Adrenal gland (tissue), 12 donors: ENCODE data around the gene HNRNPUL1. TPM values are rescaled to one million over a fixed set of nuclear protein-coding genes. Genes with fewer than 3 reads are reported as not detected.

Source experiments
- DNase-seq, 7 donors: peaks; one replicate each; pipeline ENCODE4 v3.0.0-alpha.2; 2019 to 2020
- H3K27ac ChIP-seq, 5 donors: fragments of 200-600 bp; sonication (generic) in 4 of 5; 1 replicate in 3 of 5; 2 replicates in 2 of 5; pipeline versions ENCODE4 v1.5.1 to v1.8.0; 2016 to 2020; ENCODE audit warnings: mild to moderate bottlenecking in 1 of 5
- H3K27me3 ChIP-seq: fragments of 200-600 bp; 2 replicates; pipeline ENCODE4 v1.8.0; 2021
- H3K36me3 ChIP-seq, 2 donors: fragments of 200-600 bp; replicated peaks in 1 of 2; 1 replicate in 1 of 2; 2 replicates in 1 of 2; pipeline versions ENCODE4 v1.5.1 to v1.8.0; 2018 to 2022
- H3K4me1 ChIP-seq, 2 donors: fragments of 200-600 bp; replicated peaks in 1 of 2; 1 replicate in 1 of 2; 2 replicates in 1 of 2; pipeline versions ENCODE4 v1.5.1 to v1.8.0; 2018 to 2021
- H3K4me3 ChIP-seq, 4 donors: fragments of 200-600 bp; sonication (generic) in 3 of 4; one replicate each; pipeline ENCODE4 v1.5.1; 2016 to 2018
- H3K9me3 ChIP-seq, 3 donors: fragments of 200-600 bp; sonication (generic) in 1 of 3; replicated peaks in 1 of 3; 1 replicate in 2 of 3; 2 replicates in 1 of 3; pipeline versions ENCODE4 v1.5.1 to v1.8.0; 2016 to 2021
- POLR2A ChIP-seq, 2 donors: fragments of 450-650 bp; IDR thresholded peaks; one replicate each; pipeline ENCODE4 v1.6.1; 2017; ENCODE audit warnings: antibody characterized with exemption in 2 of 2, mild to moderate bottlenecking in 2 of 2, moderate library complexity in 1 of 2
- WGBS, 4 donors: extraction: QIAGEN DNeasy Blood & Tissue Kit in 2 of 4; methylation state at CpG; one replicate each; pipeline versions ENCODE4 v1.1.5 to v1.1.7; 2013 to 2017; 5-methylcytosine and 5-hydroxymethylcytosine counted together
- intact Hi-C, 2 donors: fragments of 100-400 bp; cut with DNase I; formaldehyde crosslinking; loops; one replicate each; pipeline versions ENCODE4 v1.14.1 to v1.15.0; 2022 to 2023
- polyA plus RNA-seq, 3 donors: library from polyadenylated mRNA; stranded (reverse); fragments of 200-250 nt in 2 of 3; fragments of 350-450 nt in 1 of 3; fragmentation: Illumina TruSeq in 1 of 3; extraction: RNeasy Lipid Tissue Mini Kit (QIAGEN cat#74804) in 1 of 3; gene quantifications; one replicate each; pipeline ENCODE4 v1.2.3, GENCODE V29; 2013 to 2014
- total RNA-seq, 9 donors: library from RNA; depleted of rRNA in 4 of 9; stranded (reverse); fragments of >200 nt in 4 of 9; fragments of 120-200 nt in 1 of 9; fragmentation: NEBNext Ultra II Directional in 1 of 9; extraction: Animal tissue kit (Norgen Biotek cat#: 25700) in 1 of 9; gene quantifications; one replicate each; pipeline versions ENCODE4 v1.1.0 to v1.2.4, GENCODE V29; 2013 to 2023
- TF ChIP-seq, protein P1 (sequence below), 6 experiments: fragments of 450-650 bp in 4 of 6; fragments of 200-600 bp in 2 of 6; sonication (generic) in 1 of 6; IDR thresholded peaks; 1 replicate in 5 of 6; 2 replicates in 1 of 6; pipeline versions ENCODE4 v1.5.1 to v1.8.0; 2016 to 2021; ENCODE audit warnings: antibody characterized with exemption in 6 of 6, mild to moderate bottlenecking in 2 of 6, moderate library complexity in 1 of 6
- donor health status: healthy with polysubstance abuse.
- donor health status: Bipolar disorder and iron deficiency.
- donor health status: DM: yes; HTN: yes; CAD: no.
- donor health status: DM: no; HTN: no; CAD: no.
- donor health status: DM: no; HTN: no; CAD: no.
- donor health status: DM: yes; HTN: yes; CAD: no.

HNRNPUL1 gene
- total and polyA plus RNA-seq, 12 donors = 55.8 to 175 (median 142) TPM

DNA sequence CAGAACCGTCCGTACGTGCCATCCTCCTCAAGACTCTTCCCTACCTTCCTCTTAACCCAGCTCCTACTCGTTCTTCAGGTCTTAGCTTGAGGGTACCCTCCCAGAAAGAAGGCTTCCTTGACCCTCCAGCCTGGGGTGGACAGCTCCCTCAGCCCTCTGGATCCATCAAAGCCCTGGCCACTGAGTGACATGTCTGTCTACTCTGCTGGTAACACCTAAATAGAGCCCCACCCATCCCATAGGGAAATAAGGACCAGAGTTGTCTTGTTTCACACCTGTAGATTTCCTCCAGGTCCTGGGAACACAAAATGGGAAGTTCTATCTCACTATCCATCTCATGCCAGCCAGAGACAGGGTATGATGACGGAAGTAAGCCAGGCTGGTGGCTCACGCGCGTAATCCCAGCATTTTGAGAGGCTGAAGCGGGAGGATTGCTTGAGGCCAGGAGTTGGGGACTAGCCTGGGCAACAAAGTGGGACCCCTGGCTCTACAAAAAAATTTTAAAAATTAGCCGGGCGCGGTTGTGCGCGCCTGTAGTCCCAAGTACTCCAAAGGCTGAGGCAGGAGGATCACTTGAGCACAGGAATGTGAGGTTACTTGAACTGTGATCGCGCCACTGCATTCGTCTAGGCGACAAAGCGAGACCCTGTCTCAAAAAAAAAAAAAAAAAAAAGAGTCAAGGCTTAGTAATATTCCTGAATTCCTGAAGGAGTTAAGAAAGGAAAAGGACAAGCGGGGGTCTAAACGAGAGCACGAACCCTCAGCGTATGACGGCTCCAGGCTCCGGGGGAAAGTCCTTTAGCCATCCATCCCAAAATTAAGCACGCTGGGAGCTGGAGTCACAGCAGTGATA lies 45.2 kb downstream of the HNRNPUL1 start:
- TF ChIP-seq POLR2A (IDR thresholded peaks at IDR 0.05) = no peak
- TF ChIP-seq, protein P1, sequence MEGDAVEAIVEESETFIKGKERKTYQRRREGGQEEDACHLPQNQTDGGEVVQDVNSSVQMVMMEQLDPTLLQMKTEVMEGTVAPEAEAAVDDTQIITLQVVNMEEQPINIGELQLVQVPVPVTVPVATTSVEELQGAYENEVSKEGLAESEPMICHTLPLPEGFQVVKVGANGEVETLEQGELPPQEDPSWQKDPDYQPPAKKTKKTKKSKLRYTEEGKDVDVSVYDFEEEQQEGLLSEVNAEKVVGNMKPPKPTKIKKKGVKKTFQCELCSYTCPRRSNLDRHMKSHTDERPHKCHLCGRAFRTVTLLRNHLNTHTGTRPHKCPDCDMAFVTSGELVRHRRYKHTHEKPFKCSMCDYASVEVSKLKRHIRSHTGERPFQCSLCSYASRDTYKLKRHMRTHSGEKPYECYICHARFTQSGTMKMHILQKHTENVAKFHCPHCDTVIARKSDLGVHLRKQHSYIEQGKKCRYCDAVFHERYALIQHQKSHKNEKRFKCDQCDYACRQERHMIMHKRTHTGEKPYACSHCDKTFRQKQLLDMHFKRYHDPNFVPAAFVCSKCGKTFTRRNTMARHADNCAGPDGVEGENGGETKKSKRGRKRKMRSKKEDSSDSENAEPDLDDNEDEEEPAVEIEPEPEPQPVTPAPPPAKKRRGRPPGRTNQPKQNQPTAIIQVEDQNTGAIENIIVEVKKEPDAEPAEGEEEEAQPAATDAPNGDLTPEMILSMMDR (IDR thresholded peaks at IDR 0.05) = no peak
- DNase-seq = peak in 3 of 7 donors; percentile 39 to 62 (median 54)
- peak overlapping the region; percentile 71 to 84 (median 79) for H3K4me3 ChIP-seq
- H3K27me3 ChIP-seq = no peaks in the 10 kb centered on the region
- intact Hi-C loops = loop anchor here in 1 of 2 donors (5.0 kb wide), 1 partner anchor 112 kb away; no protein-coding TSS in a partner anchor
- H3K4me1 ChIP-seq = peaks cover 21 to 37% of the 10 kb centered on the region in 2 donors
- peaks cover 0 to 53% of the 10 kb centered on the region in 2 donors for H3K36me3 ChIP-seq
- H3K9me3 ChIP-seq = no peaks in the 10 kb centered on the region
- WGBS, 4 donors = 8 to 13% (median 11%) methylated on average over 26 of the region's 26 CpGs
- peak overlapping the region; percentile 91 to 99 (median 96) for H3K27ac ChIP-seq

- peak within 1 kb of the TSS; percentile 71 to 84 (median 79) for H3K4me3 ChIP-seq
- peak; percentile 59 to 70 for TF ChIP-seq POLR2A (IDR thresholded peaks at IDR 0.05)
- TF ChIP-seq, protein P1 (IDR thresholded peaks at IDR 0.05) = peak in 1 of 6 experiments; percentile 15
- H3K36me3 ChIP-seq = peaks cover 0 to 49% of the 10 kb centered on the region in 2 donors
- intact Hi-C loops = no loop called here
- 0 to 1% (median 0%) methylated on average over 36 to 47 of the region's 47 CpGs for WGBS, 4 donors
- peak; percentile 83 to 90 (median 86) for DNase-seq
- H3K27me3 ChIP-seq = no peaks in the 10 kb centered on the region
- peaks cover 21 to 37% of the 10 kb centered on the region in 2 donors for H3K4me1 ChIP-seq
- H3K9me3 ChIP-seq = no peaks in the 10 kb centered on the region
- peak within 1 kb of the TSS; percentile 91 to 99 (median 96) for H3K27ac ChIP-seq
Observed at GRCh38 chr19:41310033-41310831, 46.1 kb downstream of the HNRNPUL1 start, which contains the start of gene CCDC97. TSS of gene CCDC97 (plus strand) at chr19:41310172. CDS start at chr19:41310311, 139 bp downstream.

DNA sequence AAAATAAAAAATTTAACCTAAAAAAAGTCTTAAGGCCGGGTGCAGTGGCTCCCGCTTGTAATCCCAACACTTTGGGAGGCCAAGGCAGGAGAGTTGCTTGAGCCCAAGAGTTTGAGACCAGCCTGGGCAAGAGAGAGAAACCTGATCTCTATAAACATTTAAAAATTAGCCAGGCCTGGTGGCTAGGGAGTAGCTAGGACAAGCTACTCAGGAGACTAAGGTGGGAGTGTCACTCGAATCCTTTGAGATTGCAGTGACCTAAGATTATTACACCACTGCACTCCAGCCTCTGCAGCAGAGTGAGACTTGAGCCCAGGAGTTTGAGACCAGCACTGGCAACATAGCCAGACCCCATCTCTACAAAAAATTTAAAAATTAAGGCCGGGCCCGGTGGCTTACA lies 46.9 kb downstream of the HNRNPUL1 start:
- peaks cover 0 to 45% of the 10 kb centered on the region in 2 donors for H3K36me3 ChIP-seq

More for the DNA sequence above, 46.9 kb downstream of the HNRNPUL1 start:
- Histone ChIP-seq H3K4me3 (peak overlapping the region in 1 of 4 donors; percentile 84), H3K27ac (no peak overlapping the region), H3K27me3 (no peaks in the 10 kb centered on the region), H3K4me1 (peaks cover 21 to 37% of the 10 kb centered on the region in 2 donors), H3K9me3 (no peaks in the 10 kb centered on the region)
- DNase-seq = peak in 1 of 7 donors; percentile 15
- 56 to 64% (median 62%) methylated on average over 5 of the region's 5 CpGs for WGBS, 4 donors
- intact Hi-C loops = no loop called here
- TF ChIP-seq, protein P1 (IDR thresholded peaks at IDR 0.05) = no peak
- TF ChIP-seq POLR2A (IDR thresholded peaks at IDR 0.05) = no peak
